A549 (cell line): ENCODE results near the gene BCR. TPM values are rescaled to one million over a fixed set of nuclear protein-coding genes. Genes with fewer than 3 reads are reported as not detected.
"Not testable (repeated sequence)": the region's sequence is repeated elsewhere in the genome, so short reads cannot be mapped to it uniquely, and the experiment has no call there.

Experiments used
- ATAC-seq, 2 experiments: fragments of 200-7000 bp in 1 of 2; fragments of >200 bp in 1 of 2; cut with Nextera tagmentation in 1 of 2; cut with Tn5 transposase in 1 of 2; 3 replicates each; pipeline versions ENCODE4 v1.8.0 to v1.9.1; 2018 to 2020; ENCODE audit warnings: mild to moderate bottlenecking in 1 of 2, moderate library complexity in 1 of 2
- CTCF ChIA-PET: fragments of 300-600 bp; sonication (Branson Sonifier 250); formaldehyde crosslinking; extraction: SDS; loops from one replicate; lab custom pipeline; 2021; ENCODE audit warnings: antibody characterized with exemption, inconsistent platforms; lab: Yijun Ruan, JAX
- POLR2A ChIA-PET: fragments of 350-600 bp; formaldehyde crosslinking; extraction: SDS; loops from one replicate; lab custom pipeline; 2021; ENCODE audit warnings: antibody characterized with exemption, inconsistent platforms; lab: Yijun Ruan, JAX
- DNase-seq, 2 experiments: peaks; one replicate each; pipeline versions ENCODE4 v3.0.0 to v3.0.0-alpha.2; 2011 to 2016; ENCODE audit warnings: low read depth in 1 of 2, low spot score in 1 of 2
- FAIRE-seq: peaks from 2 replicates; lab custom pipeline; 2011; peaks lifted over from hg19 to GRCh38; lab: Jason Lieb, UNC
- H3K27ac ChIP-seq, 2 experiments: fragments of >200 bp; sonication (Bioruptor Twin); formaldehyde crosslinking; 3 replicates each; pipeline ENCODE4 v1.5.1; 2016 to 2017
- H3K4me1 ChIP-seq: fragments of >200 bp; sonication (Bioruptor Twin); formaldehyde crosslinking; 3 replicates; pipeline ENCODE4 v1.6.1; 2016
- H3K4me2 ChIP-seq: fragments of >200 bp; sonication (Bioruptor Twin); formaldehyde crosslinking; 3 replicates; pipeline ENCODE4 v1.6.1; 2016
- H3K4me3 ChIP-seq: fragments of >200 bp; sonication (Bioruptor Twin); formaldehyde crosslinking; 3 replicates; pipeline ENCODE4 v1.5.1; 2016
- H3K9me3 ChIP-seq: fragments of >200 bp; sonication (Bioruptor Twin); formaldehyde crosslinking; 3 replicates; pipeline ENCODE4 v1.6.1; 2016
- BCL3 ChIP-seq: fragments of >200 bp; sonication (Bioruptor Twin); formaldehyde crosslinking; IDR thresholded peaks from 3 replicates; pipeline ENCODE4 v1.6.1; 2016
- CHD2 ChIP-seq: fragments of 150-350 bp; IDR thresholded peaks from 2 replicates; pipeline ENCODE4 v1.6.1; 2014; ENCODE audit warnings: low read length; ENCODE audit not compliant: partially characterized antibody
- E2F6 ChIP-seq: IDR thresholded peaks from 2 replicates; pipeline ENCODE4 v1.6.1; 2012; ENCODE audit warnings: low read depth, borderline replicate concordance
- EHMT2 ChIP-seq: fragments of 200-600 bp; sonication (generic); IDR thresholded peaks from 2 replicates; pipeline ENCODE4 v1.6.1; 2016; ENCODE audit warnings: antibody characterized with exemption, low read depth, mild to moderate bottlenecking, moderate library complexity
- ELK1 ChIP-seq: fragments of 150-350 bp; IDR thresholded peaks from 2 replicates; pipeline ENCODE4 v1.6.1; 2014; ENCODE audit warnings: low read depth, mild to moderate bottlenecking, low read length
- ESRRA ChIP-seq: fragments of 150-350 bp; IDR thresholded peaks from 2 replicates; pipeline ENCODE4 v1.6.1; 2014; ENCODE audit warnings: mild to moderate bottlenecking, low read length, borderline replicate concordance
- FOSL2 ChIP-seq, 2 experiments: fragments of 450-650 bp in 1 of 2; fragments of >200 bp in 1 of 2; sonication (Bioruptor Twin) in 1 of 2; formaldehyde crosslinking; IDR thresholded peaks; 2 replicates each; pipeline versions ENCODE4 v1.5.0 to v1.6.1; 2016 to 2020; ENCODE audit warnings: mild to moderate bottlenecking in 1 of 2, moderate library complexity in 1 of 2
- HEYL ChIP-seq: fragments of 250-450 bp; sonication (Bioruptor Pico); IDR thresholded peaks from 2 replicates; pipeline ENCODE4 v1.8.0; 2021; ENCODE audit warnings: mild to moderate bottlenecking, moderate library complexity
- MAZ ChIP-seq: fragments of 150-350 bp; IDR thresholded peaks from 2 replicates; pipeline ENCODE4 v1.6.1; 2014; ENCODE audit warnings: antibody characterized with exemption, low read depth, low read length, borderline replicate concordance
- NFE2L2 ChIP-seq: fragments of 150-350 bp; conservative IDR thresholded peaks from 2 replicates; pipeline ENCODE4 v1.6.1; 2014; ENCODE audit warnings: low read length
- NR3C1 ChIP-seq: fragments of >200 bp; sonication (Bioruptor Twin); formaldehyde crosslinking; IDR thresholded peaks from 3 replicates; pipeline ENCODE4 v1.6.1; 2017
- PHF8 ChIP-seq: fragments of 200-600 bp; sonication (generic); IDR thresholded peaks from 2 replicates; pipeline ENCODE4 v1.6.1; 2016; ENCODE audit warnings: low read depth, mild to moderate bottlenecking, antibody characterized with exemption, moderate library complexity, borderline replicate concordance
- POLR2AphosphoS2 ChIP-seq: conservative IDR thresholded peaks from 2 replicates; pipeline ENCODE4 v1.6.1; 2012; ENCODE audit warnings: low read length, improper control_type of control experiment, inconsistent platforms
- RAD21 ChIP-seq, 2 experiments: fragments of >200 bp in 1 of 2; sonication (Bioruptor Twin) in 1 of 2; formaldehyde crosslinking in 1 of 2; IDR thresholded peaks in 1 of 2; conservative IDR thresholded peaks in 1 of 2; 2 replicates in 1 of 2; 3 replicates in 1 of 2; pipeline ENCODE4 v1.6.1; 2012 to 2018; ENCODE audit warnings: inconsistent platforms in 1 of 2
- RCOR1 ChIP-seq: fragments of 150-350 bp; IDR thresholded peaks from 2 replicates; pipeline ENCODE4 v1.6.1; 2014; ENCODE audit warnings: antibody characterized with exemption, low read length, low read depth
- RFX5 ChIP-seq: fragments of 450-650 bp; IDR thresholded peaks from 2 replicates; pipeline ENCODE4 v1.7.1; 2014; ENCODE audit warnings: antibody characterized with exemption, mild to moderate bottlenecking, moderate library complexity
- ZSCAN20 ChIP-seq: fragments of 250-450 bp; sonication (Bioruptor Pico); IDR thresholded peaks from 2 replicates; pipeline ENCODE4 v1.8.0; 2022; ENCODE audit warnings: mild to moderate bottlenecking, moderate library complexity
- WGBS: methylation state at CpG from one replicate; pipeline ENCODE4 v1.1.6; 2017; ENCODE audit errors: missing lambda C conversion rate; 5-methylcytosine and 5-hydroxymethylcytosine counted together
- polyA plus RNA-seq, 4 experiments: library from polyadenylated mRNA; depleted of rRNA in 3 of 4; stranded (reverse); fragments of >200 nt; fragmentation: RNase III in 1 of 4; extraction: RNeasy Plus Mini Kit Qiagen cat#74134 plus additional on column Dnase treatment in 1 of 4; gene quantifications; 2 replicates in 3 of 4; 3 replicates in 1 of 4; pipeline ENCODE4 v1.2.3, GENCODE V29; 2011 to 2017
- TF ChIP-seq, protein P1 (sequence below): fragments of 250-450 bp; sonication (Bioruptor Pico); IDR thresholded peaks from 2 replicates; pipeline ENCODE4 v1.5.0; 2021; ENCODE audit warnings: mild to moderate bottlenecking, moderate library complexity, borderline replicate concordance
- TF ChIP-seq, protein P2 (sequence below): fragments of 450-650 bp; IDR thresholded peaks from 2 replicates; pipeline ENCODE4 v1.6.1; 2014; ENCODE audit warnings: antibody characterized with exemption

Gene BCR
- polyA plus RNA-seq, 2 of the 4 experiments (the other 2 are of a cell fraction) = 14.7 to 16.4 TPM

DNA sequence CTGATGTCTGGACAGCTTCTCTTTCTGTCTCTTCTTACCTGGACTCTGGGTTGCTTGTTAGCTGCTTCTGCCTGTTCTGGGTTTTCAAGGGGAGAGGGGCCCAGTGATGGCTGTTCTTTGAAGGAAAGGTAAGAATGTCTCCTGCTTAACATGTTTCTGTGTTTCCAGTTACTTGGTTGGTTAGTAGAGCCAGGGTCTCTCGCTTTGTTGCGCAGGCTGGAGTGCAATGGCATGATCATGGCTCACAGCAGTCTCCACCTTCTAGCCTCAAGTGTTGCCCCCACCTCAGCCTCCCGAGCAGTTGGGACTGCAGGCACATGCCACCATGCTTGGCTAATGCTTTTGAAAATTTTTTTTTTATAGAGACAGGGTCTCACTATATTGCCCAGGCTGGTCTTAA is 126.6 kb downstream of the BCR start:
- no peak for ATAC-seq
- Histone ChIP-seq H3K4me1 (no peaks in the 10 kb centered on the region), H3K27ac (no peak overlapping the region), H3K4me3 (no peak overlapping the region), H3K4me2 (no peak overlapping the region), H3K9me3 (no peaks in the 10 kb centered on the region)
- ChIA-PET CTCF (interaction anchor here (0.9 to 3.0 kb wide), 4 partner anchors 17 to 79 kb away, joined by 3 to 6 read pairs (median 5); no protein-coding TSS in a partner anchor), POLR2A (no interaction called here)
- WGBS = 95% methylated on average over 2 of the region's 3 CpGs
- no peak for TF ChIP-seq POLR2AphosphoS2
- no peak for TF ChIP-seq MAZ
- TF ChIP-seq, protein P1, sequence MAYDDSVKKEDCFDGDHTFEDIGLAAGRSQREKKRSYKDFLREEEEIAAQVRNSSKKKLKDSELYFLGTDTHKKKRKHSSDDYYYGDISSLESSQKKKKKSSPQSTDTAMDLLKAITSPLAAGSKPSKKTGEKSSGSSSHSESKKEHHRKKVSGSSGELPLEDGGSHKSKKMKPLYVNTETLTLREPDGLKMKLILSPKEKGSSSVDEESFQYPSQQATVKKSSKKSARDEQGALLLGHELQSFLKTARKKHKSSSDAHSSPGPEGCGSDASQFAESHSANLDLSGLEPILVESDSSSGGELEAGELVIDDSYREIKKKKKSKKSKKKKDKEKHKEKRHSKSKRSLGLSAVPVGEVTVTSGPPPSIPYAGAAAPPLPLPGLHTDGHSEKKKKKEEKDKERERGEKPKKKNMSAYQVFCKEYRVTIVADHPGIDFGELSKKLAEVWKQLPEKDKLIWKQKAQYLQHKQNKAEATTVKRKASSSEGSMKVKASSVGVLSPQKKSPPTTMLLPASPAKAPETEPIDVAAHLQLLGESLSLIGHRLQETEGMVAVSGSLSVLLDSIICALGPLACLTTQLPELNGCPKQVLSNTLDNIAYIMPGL = no peak
- no peak for TF ChIP-seq RAD21 (conservative IDR thresholded peaks at IDR 0.05 in 1 of 2, IDR thresholded peaks at IDR 0.05 in 1 of 2)
- TF ChIP-seq BCL3 = no peak
- no peak for TF ChIP-seq CHD2
- no peak for TF ChIP-seq ELK1
- no peak for TF ChIP-seq FOSL2 (IDR thresholded peaks at IDR 0.05)
- TF ChIP-seq FOSL2 (CRISPR knock-in tag; IDR thresholded peaks at IDR 0.05) = no peak
- no peak for TF ChIP-seq RCOR1
- no peak for TF ChIP-seq RFX5
- no peak for TF ChIP-seq E2F6
- no peak for TF ChIP-seq NFE2L2
- TF ChIP-seq, protein P2, sequence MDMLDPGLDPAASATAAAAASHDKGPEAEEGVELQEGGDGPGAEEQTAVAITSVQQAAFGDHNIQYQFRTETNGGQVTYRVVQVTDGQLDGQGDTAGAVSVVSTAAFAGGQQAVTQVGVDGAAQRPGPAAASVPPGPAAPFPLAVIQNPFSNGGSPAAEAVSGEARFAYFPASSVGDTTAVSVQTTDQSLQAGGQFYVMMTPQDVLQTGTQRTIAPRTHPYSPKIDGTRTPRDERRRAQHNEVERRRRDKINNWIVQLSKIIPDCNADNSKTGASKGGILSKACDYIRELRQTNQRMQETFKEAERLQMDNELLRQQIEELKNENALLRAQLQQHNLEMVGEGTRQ = no peak
- no peak for TF ChIP-seq ESRRA
- TF ChIP-seq HEYL (CRISPR knock-in tag) = no peak
- no peak for TF ChIP-seq EHMT2
- no peak for TF ChIP-seq ZSCAN20 (CRISPR knock-in tag)
- no peak for TF ChIP-seq PHF8
- no peak for TF ChIP-seq NR3C1
- no peak for FAIRE-seq
- no peak for DNase-seq

DNA sequence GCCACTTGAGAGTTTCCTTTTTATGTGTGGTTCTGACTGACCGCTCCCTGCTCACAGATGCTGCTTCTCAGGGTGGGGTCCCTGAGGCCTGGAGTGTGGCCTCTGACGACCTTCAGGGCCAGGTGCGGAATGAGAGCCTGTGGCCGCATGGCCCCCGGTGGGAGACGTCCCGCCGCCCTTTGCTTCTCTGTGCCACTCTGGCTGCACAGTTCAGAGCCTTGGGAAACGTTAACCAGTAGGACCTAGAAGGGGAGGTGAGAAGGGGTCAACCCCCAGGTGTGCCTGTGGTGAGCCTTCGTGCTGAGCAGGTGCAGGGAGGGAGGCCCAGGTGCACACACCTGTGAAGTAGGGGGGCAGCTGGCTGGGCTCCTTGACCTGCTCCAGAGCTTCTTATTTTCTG is 127.2 kb downstream of the BCR start:
- H3K4me3 ChIP-seq, H3K27ac ChIP-seq, FAIRE-seq, H3K9me3 ChIP-seq, DNase-seq, H3K4me2 ChIP-seq, ATAC-seq, POLR2A ChIA-PET, H3K4me1 ChIP-seq: not testable (repeated sequence)
- 60% methylated on average over 2 of the region's 10 CpGs for WGBS
- CTCF ChIA-PET = interaction anchor here (3.0 kb wide), 1 partner anchor 78 kb away, joined by 6 read pairs; no protein-coding TSS in a partner anchor

DNA sequence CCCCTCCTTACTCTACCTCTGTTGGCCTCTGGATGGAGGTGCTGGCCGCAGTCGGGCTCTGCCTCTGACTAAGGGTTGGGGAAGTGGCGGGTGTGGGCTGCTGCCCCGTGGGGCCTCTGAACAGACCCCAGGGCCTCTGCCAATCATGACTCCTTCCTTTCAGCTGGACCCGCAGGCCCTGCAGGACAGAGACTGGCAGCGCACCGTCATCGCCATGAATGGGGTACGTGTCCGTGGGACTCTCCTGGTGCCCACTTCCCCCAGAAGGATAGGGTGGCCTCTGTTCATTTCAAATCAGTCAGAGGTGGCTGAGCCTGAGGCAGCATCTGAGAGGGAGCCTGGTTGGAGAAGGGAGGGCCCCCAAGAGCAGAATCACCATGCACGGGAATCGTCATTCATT is 129.0 kb downstream of the BCR start:
- ATAC-seq, H3K27ac ChIP-seq, H3K4me1 ChIP-seq, DNase-seq, H3K9me3 ChIP-seq, POLR2A ChIA-PET, H3K4me3 ChIP-seq, H3K4me2 ChIP-seq, FAIRE-seq: not testable (repeated sequence)
- WGBS = no CpG with 5 or more reads among the region's 12 CpGs
- CTCF ChIA-PET = interaction anchor here (3.0 kb wide), 1 partner anchor 77 kb away, joined by 6 read pairs; no protein-coding TSS in a partner anchor

DNA sequence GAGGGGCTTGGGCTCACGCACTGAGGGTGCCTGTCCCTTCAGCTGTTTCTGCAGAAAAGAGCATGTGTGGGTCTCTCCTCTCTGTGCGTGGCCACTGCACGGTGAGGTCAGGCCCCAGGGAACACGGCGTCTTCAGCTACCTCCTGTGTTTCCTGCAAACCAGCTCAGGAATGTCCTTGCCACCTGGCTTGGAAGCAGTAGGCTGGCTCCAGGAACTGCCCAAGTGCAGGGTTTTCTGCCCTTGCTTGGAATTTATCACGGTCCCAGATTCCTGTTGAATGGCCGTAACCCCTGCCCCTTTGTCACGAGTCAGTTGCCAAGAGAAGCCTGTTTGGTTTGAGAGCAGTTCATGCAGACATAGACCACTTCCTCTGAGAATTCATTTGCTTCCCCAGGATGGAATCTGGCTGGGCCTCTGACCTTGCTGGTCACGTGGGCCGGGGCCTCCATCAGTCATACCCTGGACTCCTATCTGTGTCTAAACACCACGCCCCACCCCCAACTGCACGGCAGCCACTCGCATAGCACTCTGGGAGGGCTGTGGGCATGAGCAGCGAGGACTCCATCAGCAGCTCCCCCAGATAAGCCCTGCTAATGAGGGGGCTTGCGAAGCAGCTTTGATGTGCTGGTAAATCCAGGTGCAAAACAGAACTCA is 130.3 kb downstream of the BCR start:
- H3K4me1 ChIP-seq, H3K4me3 ChIP-seq, CTCF ChIA-PET, H3K27ac ChIP-seq, H3K9me3 ChIP-seq, FAIRE-seq, H3K4me2 ChIP-seq, ATAC-seq, DNase-seq, POLR2A ChIA-PET: not testable (repeated sequence)
- no CpG with 5 or more reads among the region's 15 CpGs for WGBS

GRCh38 chr22:23311635-23312420 is 131.5 kb downstream of the BCR start:
- ATAC-seq, FAIRE-seq: not testable (repeated sequence)

More at GRCh38 chr22:23311635-23312420, 131.5 kb downstream of the BCR start:
- POLR2A ChIA-PET, H3K4me1 ChIP-seq, H3K4me2 ChIP-seq, H3K4me3 ChIP-seq, DNase-seq, H3K27ac ChIP-seq, CTCF ChIA-PET, H3K9me3 ChIP-seq: not testable (repeated sequence)
- WGBS = 95% methylated on average over 18 of the region's 18 CpGs
